HG02840 (cell line): ENCODE data around the gene SETX.
"Not testable (repeated sequence)": the region's sequence is repeated elsewhere in the genome, so short reads cannot be mapped to it uniquely, and the experiment has no call there.

Source experiments
- ATAC-seq: cut with Tn5 transposase; IDR thresholded peaks from one replicate; pipeline ENCODE4 v1.9.1; 2021; ENCODE audit warnings: mild to moderate bottlenecking, moderate library complexity, moderate number of reproducible peaks; ENCODE audit not compliant: unreplicated experiment, low FRiP score

The SETX gene

GRCh38 chr9:132293145-132293721, 61.6 kb downstream of the SETX start:
- no peak for ATAC-seq

GRCh38 chr9:132288966-132289365, 65.8 kb downstream of the SETX start:
- no peak for ATAC-seq

- ATAC-seq: no peak
Measured at GRCh38 chr9:132288361-132288760, 66.4 kb downstream of the SETX start.

- no peak for ATAC-seq
Measured at GRCh38 chr9:132287256-132287760, 67.5 kb downstream of the SETX start.

GRCh38 chr9:132283863-132284262, 70.9 kb downstream of the SETX start:
- no peak for ATAC-seq

GRCh38 chr9:132283165-132283564, 71.6 kb downstream of the SETX start:
- no peak for ATAC-seq

GRCh38 chr9:132274861-132275260, 79.9 kb downstream of the SETX start:
- no peak for ATAC-seq

GRCh38 chr9:132269704-132270516, 84.9 kb downstream of the SETX start:
- not testable (repeated sequence) for ATAC-seq

- no peak for ATAC-seq
Measured at GRCh38 chr9:132268725-132269352, 85.9 kb downstream of the SETX start.

GRCh38 chr9:132267660-132268059, 87.1 kb downstream of the SETX start:
- ATAC-seq: no peak

- ATAC-seq: no peak
Measured at GRCh38 chr9:132266017-132266416, 88.8 kb downstream of the SETX start.

- no peak for ATAC-seq
Measured at GRCh38 chr9:132260846-132261245, 93.9 kb downstream of the SETX start.

- no peak for ATAC-seq
Measured at GRCh38 chr9:132250324-132251262, 104.2 kb downstream of the SETX start.

- no peak for ATAC-seq
Measured at GRCh38 chr9:132249690-132250089, 105.1 kb downstream of the SETX start.

GRCh38 chr9:132249123-132249522, 105.7 kb downstream of the SETX start:
- ATAC-seq: no peak

- ATAC-seq: no peak
Measured at GRCh38 chr9:132247942-132248341, 106.8 kb downstream of the SETX start.

- no peak for ATAC-seq
Measured at GRCh38 chr9:132245465-132245864, 109.3 kb downstream of the SETX start.

GRCh38 chr9:132244582-132245455, 110.0 kb downstream of the SETX start:
- no peak for ATAC-seq
